Ovary (tissue), 3 donors: ENCODE data around the gene IL1RAPL2.

Source experiments
- EP300 ChIP-seq: sonication (generic); formaldehyde crosslinking; IDR thresholded peaks from one replicate; pipeline ENCODE4 v1.6.1; 2017; ENCODE audit warnings: antibody characterized with exemption
- POLR2A ChIP-seq: fragments of 450-650 bp; IDR thresholded peaks from one replicate; pipeline ENCODE4 v1.6.1; 2017; ENCODE audit warnings: antibody characterized with exemption, mild to moderate bottlenecking, moderate library complexity
- TF ChIP-seq, protein P1 (sequence below), 3 donors: fragments of 450-650 bp in 2 of 3; fragments of 200-600 bp in 1 of 3; IDR thresholded peaks; one replicate each; pipeline versions ENCODE4 v1.5.1 to v1.8.0; 2016 to 2022; ENCODE audit warnings: antibody characterized with exemption in 3 of 3, mild to moderate bottlenecking in 1 of 3
- donor health status: DM: no; HTN: no; CAD: no.

DNA sequence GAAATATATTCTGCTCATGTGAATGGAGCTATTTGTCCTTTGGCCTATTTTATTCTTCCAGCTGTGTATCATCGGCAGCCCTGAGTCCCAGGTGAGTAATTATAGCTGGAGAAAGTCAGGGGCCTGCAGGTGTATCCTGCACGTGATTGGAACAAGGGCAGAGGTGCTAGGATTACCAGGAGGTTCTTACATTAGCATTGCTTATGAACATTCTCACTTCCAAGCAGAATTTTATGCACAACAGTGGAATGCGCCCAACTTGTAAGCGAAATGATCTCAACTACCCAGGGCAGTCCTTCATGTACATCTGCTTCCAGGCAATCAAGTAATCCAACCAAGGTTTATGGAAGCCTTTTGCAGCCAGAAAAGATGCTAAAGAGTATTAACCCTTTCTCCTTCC is 1187.4 kb downstream of the IL1RAPL2 start:
- TF ChIP-seq, protein P1, sequence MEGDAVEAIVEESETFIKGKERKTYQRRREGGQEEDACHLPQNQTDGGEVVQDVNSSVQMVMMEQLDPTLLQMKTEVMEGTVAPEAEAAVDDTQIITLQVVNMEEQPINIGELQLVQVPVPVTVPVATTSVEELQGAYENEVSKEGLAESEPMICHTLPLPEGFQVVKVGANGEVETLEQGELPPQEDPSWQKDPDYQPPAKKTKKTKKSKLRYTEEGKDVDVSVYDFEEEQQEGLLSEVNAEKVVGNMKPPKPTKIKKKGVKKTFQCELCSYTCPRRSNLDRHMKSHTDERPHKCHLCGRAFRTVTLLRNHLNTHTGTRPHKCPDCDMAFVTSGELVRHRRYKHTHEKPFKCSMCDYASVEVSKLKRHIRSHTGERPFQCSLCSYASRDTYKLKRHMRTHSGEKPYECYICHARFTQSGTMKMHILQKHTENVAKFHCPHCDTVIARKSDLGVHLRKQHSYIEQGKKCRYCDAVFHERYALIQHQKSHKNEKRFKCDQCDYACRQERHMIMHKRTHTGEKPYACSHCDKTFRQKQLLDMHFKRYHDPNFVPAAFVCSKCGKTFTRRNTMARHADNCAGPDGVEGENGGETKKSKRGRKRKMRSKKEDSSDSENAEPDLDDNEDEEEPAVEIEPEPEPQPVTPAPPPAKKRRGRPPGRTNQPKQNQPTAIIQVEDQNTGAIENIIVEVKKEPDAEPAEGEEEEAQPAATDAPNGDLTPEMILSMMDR (IDR thresholded peaks at IDR 0.05) = no peak
- TF ChIP-seq POLR2A (no peak), EP300 (no peak)
